Mesenchymal stem cell (in vitro differentiated cells and primary cell): ENCODE data around the gene LTB4R.
A peak's percentile ranks its signal among the peaks of the same experiment; 100 is the strongest.

Experiments
- DNase-seq: peaks from one replicate; pipeline ENCODE4 v3.0.0-alpha.2; 2013
- H2AFZ ChIP-seq: one replicate; pipeline ENCODE4 v1.6.1; 2013; ENCODE audit warnings: low read depth, mild to moderate bottlenecking, control low read depth, inconsistent platforms, low read length, moderate library complexity
- H2AK5ac ChIP-seq: 2 replicates; pipeline ENCODE4 v1.6.1; 2013; ENCODE audit warnings: low read length, moderate library complexity, mild to moderate bottlenecking, inconsistent platforms; ENCODE audit not compliant: severe bottlenecking
- H2BK120ac ChIP-seq: one replicate; pipeline ENCODE4 v1.6.1; 2013; ENCODE audit warnings: low read depth, mild to moderate bottlenecking, inconsistent platforms, low read length, moderate library complexity
- H2BK12ac ChIP-seq, 2 experiments: one replicate each; pipeline ENCODE4 v1.6.1; 2013; ENCODE audit warnings: inconsistent platforms in 2 of 2, low read length in 2 of 2, mild to moderate bottlenecking in 2 of 2, moderate library complexity in 2 of 2, control low read depth in 1 of 2
- H2BK15ac ChIP-seq: one replicate; pipeline ENCODE4 v1.6.1; 2013; ENCODE audit warnings: mild to moderate bottlenecking, low read depth, inconsistent platforms; ENCODE audit not compliant: poor library complexity, severe bottlenecking
- H2BK5ac ChIP-seq: 2 replicates; pipeline ENCODE4 v1.6.1; 2013; ENCODE audit warnings: low read depth, mild to moderate bottlenecking, low read length, control low read depth, inconsistent platforms; ENCODE audit not compliant: poor library complexity, severe bottlenecking
- H3K14ac ChIP-seq, 2 experiments: one replicate each; pipeline ENCODE4 v1.6.1; 2013; ENCODE audit warnings: inconsistent platforms in 2 of 2, low read length in 2 of 2, control low read depth in 1 of 2, mild to moderate bottlenecking in 1 of 2, moderate library complexity in 1 of 2
- H3K18ac ChIP-seq, 2 experiments: one replicate each; pipeline ENCODE4 v1.6.1; 2013; ENCODE audit warnings: inconsistent platforms in 2 of 2, low read length in 2 of 2, control low read depth in 1 of 2, low read depth in 1 of 2, mild to moderate bottlenecking in 1 of 2
- H3K23ac ChIP-seq, 2 experiments: one replicate each; pipeline ENCODE4 v1.6.1; 2013; ENCODE audit warnings: inconsistent platforms in 2 of 2, low read length in 2 of 2, mild to moderate bottlenecking in 2 of 2, moderate library complexity in 2 of 2, control low read depth in 1 of 2
- H3K27ac ChIP-seq: 2 replicates; pipeline ENCODE4 v1.5.1; 2013; ENCODE audit warnings: mild to moderate bottlenecking, moderate library complexity, low read length, control low read depth, inconsistent platforms; ENCODE audit not compliant: poor library complexity, severe bottlenecking
- H3K27me3 ChIP-seq, 2 experiments: 2 replicates each; pipeline versions ENCODE4 v1.6.1 to v1.7.0; 2013; ENCODE audit warnings: low read length in 2 of 2, mild to moderate bottlenecking in 2 of 2, moderate library complexity in 2 of 2, control low read depth in 1 of 2, inconsistent platforms in 1 of 2; ENCODE audit not compliant: control insufficient read depth in 1 of 2, insufficient read depth in 1 of 2
- H3K36me3 ChIP-seq, 2 experiments: 2 replicates each; pipeline versions ENCODE4 v1.6.1 to v1.7.0; 2013; ENCODE audit warnings: low read length in 2 of 2, control low read depth in 1 of 2, inconsistent platforms in 1 of 2, low read depth in 1 of 2, mild to moderate bottlenecking in 1 of 2; ENCODE audit not compliant: insufficient read depth in 2 of 2, control insufficient read depth in 1 of 2
- H3K4ac ChIP-seq, 2 experiments: one replicate each; pipeline ENCODE4 v1.6.1; 2013; ENCODE audit warnings: inconsistent platforms in 2 of 2, low read length in 2 of 2, mild to moderate bottlenecking in 2 of 2, moderate library complexity in 2 of 2, control low read depth in 1 of 2, low read depth in 1 of 2
- H3K4me1 ChIP-seq: 2 replicates; pipeline ENCODE4 v1.6.1; 2013; ENCODE audit warnings: low read depth, low read length, control low read depth; ENCODE audit not compliant: control insufficient read depth, insufficient read depth
- H3K4me2 ChIP-seq: 2 replicates; pipeline ENCODE4 v1.6.1; 2013; ENCODE audit warnings: low read length, mild to moderate bottlenecking, inconsistent platforms; ENCODE audit not compliant: poor library complexity, severe bottlenecking
- H3K4me3 ChIP-seq, 2 experiments: 2 replicates each; pipeline versions ENCODE4 v1.5.1 to v1.7.0; 2013; ENCODE audit warnings: low read length in 2 of 2, mild to moderate bottlenecking in 2 of 2, control low read depth in 1 of 2, low read depth in 1 of 2; ENCODE audit not compliant: insufficient read depth in 1 of 2
- H3K79me1 ChIP-seq: replicated peaks from 2 replicates; pipeline ENCODE4 v1.6.1; 2013; ENCODE audit warnings: mild to moderate bottlenecking, control low read depth, low read length, inconsistent platforms; ENCODE audit not compliant: poor library complexity, severe bottlenecking
- H3K9ac ChIP-seq: 2 replicates; pipeline ENCODE4 v1.7.0; 2013; ENCODE audit warnings: mild to moderate bottlenecking, low read length, moderate library complexity
- H3K9me3 ChIP-seq: 2 replicates; pipeline ENCODE4 v1.7.0; 2013; ENCODE audit warnings: mild to moderate bottlenecking, low read length; ENCODE audit not compliant: control insufficient read depth
- H4K8ac ChIP-seq: one replicate; pipeline ENCODE4 v1.6.1; 2013; ENCODE audit warnings: inconsistent platforms, mild to moderate bottlenecking, low read length, moderate library complexity
- H4K91ac ChIP-seq: one replicate; pipeline ENCODE4 v1.6.1; 2013; ENCODE audit warnings: mild to moderate bottlenecking, low read length, inconsistent platforms
- WGBS: methylation state at CpG from one replicate; pipeline ENCODE4 v1.1.7; 2013; ENCODE audit warnings: mixed read lengths; 5-methylcytosine and 5-hydroxymethylcytosine counted together

Gene LTB4R

GRCh38 chr14:24331731-24332267 is 20.5 kb downstream of the LTB4R start:
- H4K91ac ChIP-seq: no peak overlapping the region
- no peak overlapping the region for H3K18ac ChIP-seq
- no peak overlapping the region for H2BK15ac ChIP-seq
- no peak overlapping the region for H3K23ac ChIP-seq
- no peak overlapping the region for H3K14ac ChIP-seq
- H3K27me3 ChIP-seq: peaks cover 13 to 28% of the 10 kb centered on the region in 2 experiments
- peaks cover 0 to 3% of the 10 kb centered on the region in 2 experiments for H3K36me3 ChIP-seq
- peaks cover 31% of the 10 kb centered on the region for H3K4me1 ChIP-seq
- no peak overlapping the region for H3K27ac ChIP-seq
- H3K9me3 ChIP-seq: no peaks in the 10 kb centered on the region
- H4K8ac ChIP-seq: no peak overlapping the region
- no peak overlapping the region for H2BK120ac ChIP-seq
- H2BK5ac ChIP-seq: no peak overlapping the region
- H2BK12ac ChIP-seq: no peak overlapping the region
- no peak overlapping the region for H2AFZ ChIP-seq
- H3K4me2 ChIP-seq: no peak overlapping the region
- H3K79me1 ChIP-seq: no peaks in the 10 kb centered on the region
- no peak for DNase-seq
- no peak overlapping the region for H2AK5ac ChIP-seq
- no peak overlapping the region for H3K9ac ChIP-seq
- 73% methylated on average over 26 of the region's 26 CpGs for WGBS
- H3K4me3 ChIP-seq: no peak overlapping the region
- peak overlapping the region in 1 of 2 experiments; percentile 1 for H3K4ac ChIP-seq

- H3K4ac ChIP-seq: peak overlapping the region; percentile 64 to 74
- no peaks in the 10 kb centered on the region for H3K79me1 ChIP-seq
- H3K4me1 ChIP-seq: peaks cover 31% of the 10 kb centered on the region
- peak overlapping the region in 1 of 2 experiments; percentile 80 for H2BK12ac ChIP-seq
- H2AK5ac ChIP-seq: no peak overlapping the region
- peak overlapping the region; percentile 30 to 92 for H3K18ac ChIP-seq
- peak overlapping the region; percentile 46 for H2AFZ ChIP-seq
- peak overlapping the region in 1 of 2 experiments; percentile 50 for H3K14ac ChIP-seq
- H3K4me2 ChIP-seq: peak overlapping the region; percentile 60
- WGBS: 7% methylated on average over 56 of the region's 56 CpGs
- no peaks in the 10 kb centered on the region for H3K9me3 ChIP-seq
- no peak overlapping the region for H3K27ac ChIP-seq
- H2BK120ac ChIP-seq: no peak overlapping the region
- H3K4me3 ChIP-seq: peak overlapping the region; percentile 20 to 64
- no peak overlapping the region for H2BK5ac ChIP-seq
- peaks cover 13 to 33% of the 10 kb centered on the region in 2 experiments for H3K27me3 ChIP-seq
- peaks cover 0 to 9% of the 10 kb centered on the region in 2 experiments for H3K36me3 ChIP-seq
- peak; percentile 75 for DNase-seq
- peak overlapping the region; percentile 91 for H4K8ac ChIP-seq
- H3K23ac ChIP-seq: peak overlapping the region in 1 of 2 experiments; percentile 34
- H3K9ac ChIP-seq: peak overlapping the region; percentile 39
- H4K91ac ChIP-seq: peak overlapping the region; percentile 56
- H2BK15ac ChIP-seq: no peak overlapping the region
Measured at GRCh38 chr14:24332268-24332993, 21.1 kb downstream of the LTB4R start.

GRCh38 chr14:24334431-24335291 is 23.4 kb downstream of the LTB4R start, which contains the start of gene ADCY4:
Gene ADCY4, minus strand, starts transcription at chr14:24335071. Its CDS starts 419 bp downstream, at chr14:24334652.
- peak within 1 kb of the TSS; percentile 70 for H2BK15ac ChIP-seq
- peaks cover 29 to 53% of the 10 kb centered on the region in 2 experiments for H3K27me3 ChIP-seq
- peak within 1 kb of the TSS in 1 of 2 experiments; percentile 94 for H3K23ac ChIP-seq
- no peak within 1 kb of the TSS for H2BK5ac ChIP-seq
- H3K79me1 ChIP-seq: no peaks in the 10 kb centered on the region
- H4K91ac ChIP-seq: peak within 1 kb of the TSS; percentile 62
- no peak within 1 kb of the TSS for H2AK5ac ChIP-seq
- H2BK12ac ChIP-seq: peak within 1 kb of the TSS; percentile 23 to 54
- peak; percentile 34 for DNase-seq
- H3K9ac ChIP-seq: peak within 1 kb of the TSS; percentile 78
- H3K18ac ChIP-seq: peak within 1 kb of the TSS; percentile 44 to 52
- H3K9me3 ChIP-seq: no peaks in the 10 kb centered on the region
- H3K14ac ChIP-seq: peak within 1 kb of the TSS in 1 of 2 experiments; percentile 94
- H2AFZ ChIP-seq: peak within 1 kb of the TSS; percentile 60
- H4K8ac ChIP-seq: peak within 1 kb of the TSS; percentile 73
- peak within 1 kb of the TSS; percentile 66 for H3K4me2 ChIP-seq
- H3K4me1 ChIP-seq: peaks cover 41% of the 10 kb centered on the region
- peak within 1 kb of the TSS; percentile 20 to 76 for H3K4me3 ChIP-seq
- WGBS: 5% methylated on average over 50 of the region's 65 CpGs
- no peak within 1 kb of the TSS for H3K27ac ChIP-seq
- peak within 1 kb of the TSS in 1 of 2 experiments; percentile 25 for H3K4ac ChIP-seq
- H3K36me3 ChIP-seq: peaks cover 4 to 18% of the 10 kb centered on the region in 2 experiments
- H2BK120ac ChIP-seq: no peak within 1 kb of the TSS
